ENCODE results near the gene IGF2R.
"Not testable (repeated sequence)": the region's sequence is repeated elsewhere in the genome, so short reads cannot be mapped to it uniquely, and the experiment has no call there.

IGF2R gene

GRCh38 chr6:159997498-159998101 lies 28.7 kb downstream of the IGF2R start:
- no peak for DNase-seq

- no peak for DNase-seq
Observed at GRCh38 chr6:159998538-159998937, 29.7 kb downstream of the IGF2R start.

GRCh38 chr6:159999240-159999671 lies 30.4 kb downstream of the IGF2R start:
- DNase-seq: no peak

GRCh38 chr6:160000280-160000704 lies 31.4 kb downstream of the IGF2R start:
- DNase-seq: no peak

GRCh38 chr6:160000893-160001427 lies 32.1 kb downstream of the IGF2R start:
- not testable (repeated sequence) for DNase-seq

GRCh38 chr6:160002882-160003281 lies 34.0 kb downstream of the IGF2R start:
- no peak for DNase-seq

GRCh38 chr6:160004018-160004417 lies 35.1 kb downstream of the IGF2R start:
- no peak for DNase-seq

- no peak for DNase-seq
Observed at GRCh38 chr6:160004419-160005175, 35.7 kb downstream of the IGF2R start.

- no peak for DNase-seq
Observed at GRCh38 chr6:160005211-160005610, 36.3 kb downstream of the IGF2R start.

GRCh38 chr6:160005861-160006540 lies 37.1 kb downstream of the IGF2R start:
- DNase-seq: no peak

- DNase-seq: no peak
Observed at GRCh38 chr6:160007145-160007544, 38.3 kb downstream of the IGF2R start.

GRCh38 chr6:160007611-160008010 lies 38.7 kb downstream of the IGF2R start:
- no peak for DNase-seq

GRCh38 chr6:160010067-160010466 lies 41.2 kb downstream of the IGF2R start:
- DNase-seq: no peak

- DNase-seq: no peak
Observed at GRCh38 chr6:160013987-160014868, 45.3 kb downstream of the IGF2R start.

- no peak for DNase-seq
Observed at GRCh38 chr6:160014869-160015182, 45.9 kb downstream of the IGF2R start.

- DNase-seq: no peak
Observed at GRCh38 chr6:160015778-160016684, 47.1 kb downstream of the IGF2R start.

GRCh38 chr6:160022101-160022500 lies 53.2 kb downstream of the IGF2R start:
- DNase-seq: no peak

- no peak for DNase-seq
Observed at GRCh38 chr6:160022793-160023192, 53.9 kb downstream of the IGF2R start.

GRCh38 chr6:160024152-160024551 lies 55.3 kb downstream of the IGF2R start:
- no peak for DNase-seq

- no peak for DNase-seq
Observed at GRCh38 chr6:160027076-160027475, 58.2 kb downstream of the IGF2R start.

- no peak for DNase-seq
Observed at GRCh38 chr6:160027931-160028330, 59.0 kb downstream of the IGF2R start.
